CD4-positive, alpha-beta T cell (primary cell): ENCODE data around the gene FCRL3. TPM values are rescaled to one million over a fixed set of nuclear protein-coding genes. Genes with fewer than 3 reads are reported as not detected.

ENCODE experiments used
- ATAC-seq: fragments of 200-7000 bp; cut with Tn5 transposase; one replicate; pipeline ENCODE4 v1.10.0; 2022; ENCODE audit warnings: mild to moderate bottlenecking; ENCODE audit not compliant: poor library complexity
- CTCF ChIA-PET: fragments of 350-600 bp; sonication (Branson Sonifier 250); formaldehyde crosslinking; loops from one replicate; lab custom pipeline; 2021; ENCODE audit warnings: antibody characterized with exemption, inconsistent platforms; lab: Charles Lee
- POLR2A ChIA-PET: fragments of 350-600 bp; sonication (Branson Sonifier 250); formaldehyde crosslinking; loops from one replicate; lab custom pipeline; 2021; ENCODE audit warnings: antibody characterized with exemption, inconsistent platforms; lab: Charles Lee
- DNase-seq, 14 experiments: peaks; one replicate each; pipeline ENCODE4 v3.0.0-alpha.2; 2013 to 2020; ENCODE audit warnings: mixed read lengths in 2 of 14
- H3K27ac ChIP-seq, 2 donors: one replicate each; pipeline versions ENCODE4 v1.5.1 to v1.7.0; 2013; ENCODE audit warnings: low read length in 2 of 2, low read depth in 1 of 2, mild to moderate bottlenecking in 1 of 2
- H3K27me3 ChIP-seq, 2 experiments: 1 replicate in 1 of 2; 2 replicates in 1 of 2; pipeline versions ENCODE4 v1.6.1 to v1.7.0; 2013; ENCODE audit warnings: low read length in 2 of 2, control low read depth in 1 of 2, mild to moderate bottlenecking in 1 of 2, moderate library complexity in 1 of 2; ENCODE audit not compliant: insufficient read depth in 2 of 2, control insufficient read depth in 1 of 2
- H3K36me3 ChIP-seq: one replicate; pipeline ENCODE4 v1.6.1; 2013; ENCODE audit warnings: low read length, control low read depth; ENCODE audit not compliant: insufficient read depth
- H3K4me1 ChIP-seq: one replicate; pipeline ENCODE4 v1.6.1; 2013; ENCODE audit warnings: low read length, control low read depth; ENCODE audit not compliant: insufficient read depth
- H3K4me3 ChIP-seq: one replicate; pipeline ENCODE4 v1.5.1; 2013; ENCODE audit warnings: mild to moderate bottlenecking, low read length, moderate library complexity
- H3K9me3 ChIP-seq, 2 experiments: 1 replicate in 1 of 2; 2 replicates in 1 of 2; pipeline versions ENCODE4 v1.6.1 to v1.7.0; 2013; ENCODE audit warnings: low read length in 2 of 2, mild to moderate bottlenecking in 2 of 2, control low read depth in 1 of 2, moderate library complexity in 1 of 2; ENCODE audit not compliant: control insufficient read depth in 1 of 2, insufficient read depth in 1 of 2
- H3K27ac Mint-ChIP-seq: one replicate; pipeline ENCODE4 v1.8.0; 2020; ENCODE audit warnings: mixed read lengths
- H3K27me3 Mint-ChIP-seq: one replicate; pipeline ENCODE4 v1.8.0; 2021; ENCODE audit warnings: mixed read lengths
- H3K36me3 Mint-ChIP-seq: one replicate; pipeline ENCODE4 v1.8.0; 2021; ENCODE audit warnings: low read depth, mixed read lengths
- H3K4me1 Mint-ChIP-seq: one replicate; pipeline ENCODE4 v1.8.0; 2021; ENCODE audit warnings: low read depth, mixed read lengths
- H3K4me3 Mint-ChIP-seq: one replicate; pipeline ENCODE4 v1.8.0; 2020; ENCODE audit warnings: mild to moderate bottlenecking, mixed read lengths
- H3K9me3 Mint-ChIP-seq: one replicate; pipeline ENCODE4 v1.8.0; 2020; ENCODE audit warnings: mixed read lengths
- CTCF ChIP-seq: fragments of 200-600 bp; IDR thresholded peaks from one replicate; pipeline ENCODE4 v1.8.0; 2022; ENCODE audit warnings: antibody characterized with exemption, mild to moderate bottlenecking
- intact Hi-C, 2 experiments: fragments of 100-400 bp; cut with DNase I in 1 of 2; cut with micrococcal nuclease in 1 of 2; formaldehyde crosslinking; loops; one replicate each; pipeline versions ENCODE4 v1.15.1 to v1.9.0; 2023 to 2025; cut with DNase I, micrococcal nuclease
- total RNA-seq, 174 experiments: library from RNA in 2 of 174; stranded (reverse) in 2 of 174; gene quantifications; one replicate each; pipeline ENCODE4 v1.2.3 and lab custom pipeline; 2021 to 2026

The FCRL3 gene
- total RNA-seq, 2 experiments from 2014 or later: 0.99 to 1.1 TPM

GRCh38 chr1:157697781-157698569 is 2.6 kb downstream of the FCRL3 start:
- H3K27ac Mint-ChIP-seq: no peak overlapping the region
- TF ChIP-seq CTCF: no peak
- H3K27me3 Mint-ChIP-seq: peaks cover 13% of the 10 kb centered on the region
- H3K4me3 Mint-ChIP-seq: no peak overlapping the region
- no peaks in the 10 kb centered on the region for H3K9me3 ChIP-seq
- intact Hi-C loops: no loop called here
- H3K36me3 ChIP-seq: no peaks in the 10 kb centered on the region
- peaks cover 0 to 3% of the 10 kb centered on the region in 2 experiments for H3K27me3 ChIP-seq
- no peaks in the 10 kb centered on the region for H3K9me3 Mint-ChIP-seq
- H3K4me1 Mint-ChIP-seq: no peaks in the 10 kb centered on the region
- DNase-seq (peak in 1 of 14 experiments; percentile 45), ATAC-seq (no peak)
- H3K27ac ChIP-seq: no peak overlapping the region
- no peaks in the 10 kb centered on the region for H3K36me3 Mint-ChIP-seq
- ChIA-PET POLR2A (no interaction called here), CTCF (no interaction called here)
- no peaks in the 10 kb centered on the region for H3K4me1 ChIP-seq
- no peak overlapping the region for H3K4me3 ChIP-seq

- Mint-ChIP-seq H3K36me3 (no peaks in the 10 kb centered on the region), H3K27me3 (peaks cover 13% of the 10 kb centered on the region), H3K9me3 (no peaks in the 10 kb centered on the region), H3K4me1 (no peaks in the 10 kb centered on the region), H3K27ac (no peak overlapping the region), H3K4me3 (no peak overlapping the region)
- intact Hi-C loops: no loop called here
- CTCF ChIA-PET: no interaction called here
- peak in 1 of 14 experiments; percentile 22 for DNase-seq
- Histone ChIP-seq H3K4me3 (no peak overlapping the region), H3K36me3 (no peaks in the 10 kb centered on the region), H3K27me3 (peaks cover 0 to 3% of the 10 kb centered on the region in 2 experiments), H3K4me1 (no peaks in the 10 kb centered on the region), H3K9me3 (no peaks in the 10 kb centered on the region), H3K27ac (no peak overlapping the region)
- POLR2A ChIA-PET: no interaction called here
- no peak for ATAC-seq
- TF ChIP-seq CTCF: no peak
Observed at GRCh38 chr1:157696966-157697628, 3.5 kb downstream of the FCRL3 start.

- H3K27me3 Mint-ChIP-seq: peaks cover 13% of the 10 kb centered on the region
Observed at GRCh38 chr1:157695417-157695816, 5.2 kb downstream of the FCRL3 start.

More at GRCh38 chr1:157695417-157695816, 5.2 kb downstream of the FCRL3 start:
- Mint-ChIP-seq H3K4me3 (no peak overlapping the region), H3K27ac (no peak overlapping the region), H3K9me3 (no peaks in the 10 kb centered on the region), H3K36me3 (no peaks in the 10 kb centered on the region), H3K4me1 (no peaks in the 10 kb centered on the region)
- CTCF ChIA-PET: no interaction called here
- no peak overlapping the region for H3K4me3 ChIP-seq
- H3K4me1 ChIP-seq: no peaks in the 10 kb centered on the region
- H3K27me3 ChIP-seq: peaks cover 0 to 3% of the 10 kb centered on the region in 2 experiments
- no peak for TF ChIP-seq CTCF
- DNase-seq (no peak), ATAC-seq (no peak)
- intact Hi-C loops: no loop called here
- no peaks in the 10 kb centered on the region for H3K9me3 ChIP-seq
- POLR2A ChIA-PET: no interaction called here
- no peaks in the 10 kb centered on the region for H3K36me3 ChIP-seq
- no peak overlapping the region for H3K27ac ChIP-seq
